Jurkat, Clone E6-1 (cell line): ENCODE data around the gene HBG2.
"Not testable (repeated sequence)": the region's sequence is repeated elsewhere in the genome, so short reads cannot be mapped to it uniquely, and the experiment has no call there.

Experiments
- DNase-seq: peaks from one replicate; pipeline ENCODE4 v3.0.0-alpha.2; 2011; ENCODE audit warnings: low read depth, low spot score
- H3K4me3 ChIP-seq: 2 replicates; pipeline ENCODE4 v1.5.1; 2011; ENCODE audit warnings: mild to moderate bottlenecking, low read length, control low read depth, moderate library complexity

The HBG2 gene

GRCh38 chr11:5252919-5253265, 1.7 kb downstream of the HBG2 start:
- H3K4me3 ChIP-seq, result no peak overlapping the region
- DNase-seq, result no peak

GRCh38 chr11:5252192-5252918, 2.2 kb downstream of the HBG2 start:
- no peak for DNase-seq
- H3K4me3 ChIP-seq, result no peak overlapping the region

- no peak for DNase-seq
Measured at GRCh38 chr11:5251746-5252145, 2.8 kb downstream of the HBG2 start.

GRCh38 chr11:5250543-5251204, 3.9 kb downstream of the HBG2 start:
- H3K4me3 ChIP-seq, result no peak overlapping the region
- no peak for DNase-seq

More at GRCh38 chr11:5251746-5252145, 2.8 kb downstream of the HBG2 start:
- H3K4me3 ChIP-seq, result no peak overlapping the region

GRCh38 chr11:5249807-5250396, 4.7 kb downstream of the HBG2 start, which contains the start of gene HBG1:
Gene HBG1, minus strand, starts transcription at chr11:5249857. Its CDS starts 53 bp downstream, at chr11:5249804.
- not testable (repeated sequence) for H3K4me3 ChIP-seq, DNase-seq

- DNase-seq, H3K4me3 ChIP-seq: not testable (repeated sequence)
Measured at GRCh38 chr11:5248498-5248897, 6.1 kb downstream of the HBG2 start.

- no peak overlapping the region for H3K4me3 ChIP-seq
- no peak for DNase-seq
Measured at GRCh38 chr11:5247472-5248192, 6.9 kb downstream of the HBG2 start.

- H3K4me3 ChIP-seq, result no peak overlapping the region
- no peak for DNase-seq
Measured at GRCh38 chr11:5246772-5247471, 7.7 kb downstream of the HBG2 start.

- no peak overlapping the region for H3K4me3 ChIP-seq
- no peak for DNase-seq
Measured at GRCh38 chr11:5245155-5245554, 9.4 kb downstream of the HBG2 start.

GRCh38 chr11:5243816-5244180, 10.8 kb downstream of the HBG2 start:
- no peak overlapping the region for H3K4me3 ChIP-seq

GRCh38 chr11:5242933-5243815, 11.4 kb downstream of the HBG2 start:
- no peak overlapping the region for H3K4me3 ChIP-seq
- DNase-seq, result no peak

More at GRCh38 chr11:5243816-5244180, 10.8 kb downstream of the HBG2 start:
- no peak for DNase-seq

- H3K4me3 ChIP-seq, result no peak overlapping the region
- DNase-seq, result no peak
Measured at GRCh38 chr11:5242208-5242607, 12.4 kb downstream of the HBG2 start.

- no peak overlapping the region for H3K4me3 ChIP-seq
- no peak for DNase-seq
Measured at GRCh38 chr11:5241458-5241857, 13.1 kb downstream of the HBG2 start.

- no peak for DNase-seq
- no peak overlapping the region for H3K4me3 ChIP-seq
Measured at GRCh38 chr11:5240458-5240857, 14.1 kb downstream of the HBG2 start.

- no peak overlapping the region for H3K4me3 ChIP-seq
- no peak for DNase-seq
Measured at GRCh38 chr11:5240056-5240455, 14.5 kb downstream of the HBG2 start.

- H3K4me3 ChIP-seq, result no peak overlapping the region
- DNase-seq, result no peak
Measured at GRCh38 chr11:5239046-5239445, 15.5 kb downstream of the HBG2 start.

GRCh38 chr11:5238486-5238885, 16.1 kb downstream of the HBG2 start:
- no peak overlapping the region for H3K4me3 ChIP-seq
- DNase-seq, result no peak

- DNase-seq, result no peak
- H3K4me3 ChIP-seq, result no peak overlapping the region
Measured at GRCh38 chr11:5237420-5237819, 17.2 kb downstream of the HBG2 start.
